A549 (cell line): ENCODE results near the gene GNB1L. TPM values are rescaled to one million over a fixed set of nuclear protein-coding genes. Genes with fewer than 3 reads are reported as not detected.

ENCODE experiments used
- ATAC-seq, 2 experiments: fragments of 200-7000 bp in 1 of 2; fragments of >200 bp in 1 of 2; cut with Nextera tagmentation in 1 of 2; cut with Tn5 transposase in 1 of 2; 3 replicates each; pipeline versions ENCODE4 v1.8.0 to v1.9.1; 2018 to 2020; ENCODE audit warnings: mild to moderate bottlenecking in 1 of 2, moderate library complexity in 1 of 2
- CTCF ChIA-PET: fragments of 300-600 bp; sonication (Branson Sonifier 250); formaldehyde crosslinking; extraction: SDS; loops from one replicate; lab custom pipeline; 2021; ENCODE audit warnings: antibody characterized with exemption, inconsistent platforms; lab: Yijun Ruan, JAX
- POLR2A ChIA-PET: fragments of 350-600 bp; formaldehyde crosslinking; extraction: SDS; loops from one replicate; lab custom pipeline; 2021; ENCODE audit warnings: antibody characterized with exemption, inconsistent platforms; lab: Yijun Ruan, JAX
- DNase-seq, 2 experiments: peaks; one replicate each; pipeline versions ENCODE4 v3.0.0 to v3.0.0-alpha.2; 2011 to 2016; ENCODE audit warnings: low read depth in 1 of 2, low spot score in 1 of 2
- FAIRE-seq: peaks from 2 replicates; lab custom pipeline; 2011; peaks lifted over from hg19 to GRCh38; lab: Jason Lieb, UNC
- H3K27ac ChIP-seq, 2 experiments: fragments of >200 bp; sonication (Bioruptor Twin); formaldehyde crosslinking; 3 replicates each; pipeline ENCODE4 v1.5.1; 2016 to 2017
- H3K4me1 ChIP-seq: fragments of >200 bp; sonication (Bioruptor Twin); formaldehyde crosslinking; 3 replicates; pipeline ENCODE4 v1.6.1; 2016
- H3K4me2 ChIP-seq: fragments of >200 bp; sonication (Bioruptor Twin); formaldehyde crosslinking; 3 replicates; pipeline ENCODE4 v1.6.1; 2016
- H3K4me3 ChIP-seq: fragments of >200 bp; sonication (Bioruptor Twin); formaldehyde crosslinking; 3 replicates; pipeline ENCODE4 v1.5.1; 2016
- H3K9me3 ChIP-seq: fragments of >200 bp; sonication (Bioruptor Twin); formaldehyde crosslinking; 3 replicates; pipeline ENCODE4 v1.6.1; 2016
- BHLHE40 ChIP-seq: IDR thresholded peaks from 2 replicates; pipeline ENCODE4 v1.6.1; 2012; ENCODE audit warnings: low read depth, low read length, inconsistent platforms
- EP300 ChIP-seq, 2 experiments: fragments of >200 bp; sonication (Bioruptor Twin); formaldehyde crosslinking; IDR thresholded peaks; 2 replicates in 1 of 2; 3 replicates in 1 of 2; pipeline ENCODE4 v1.6.1; 2016 to 2017
- FOXS1 ChIP-seq: fragments of 250-450 bp; sonication (Bioruptor Pico); IDR thresholded peaks from 2 replicates; pipeline ENCODE4 v1.5.0; 2020; ENCODE audit warnings: mild to moderate bottlenecking, moderate library complexity
- GATA3 ChIP-seq: IDR thresholded peaks from 2 replicates; pipeline ENCODE4 v1.6.1; 2012; ENCODE audit warnings: borderline replicate concordance
- HDAC2 ChIP-seq: fragments of 200-600 bp; sonication (generic); IDR thresholded peaks from 2 replicates; pipeline ENCODE4 v1.6.1; 2016
- HOXB5 ChIP-seq: fragments of 250-450 bp; sonication (Bioruptor Pico); IDR thresholded peaks from 2 replicates; pipeline ENCODE4 v1.5.0; 2020; ENCODE audit warnings: mild to moderate bottlenecking, moderate library complexity
- JUN ChIP-seq, 2 experiments: fragments of >200 bp; sonication (Bioruptor Twin); formaldehyde crosslinking; IDR thresholded peaks; 2 replicates in 1 of 2; 3 replicates in 1 of 2; pipeline ENCODE4 v1.6.1; 2016 to 2017
- MAZ ChIP-seq: fragments of 150-350 bp; IDR thresholded peaks from 2 replicates; pipeline ENCODE4 v1.6.1; 2014; ENCODE audit warnings: antibody characterized with exemption, low read depth, low read length, borderline replicate concordance
- NPAS2 ChIP-seq: fragments of 250-450 bp; sonication (Bioruptor Pico); IDR thresholded peaks from 2 replicates; pipeline ENCODE4 v1.8.0; 2022; ENCODE audit warnings: mild to moderate bottlenecking, moderate library complexity, borderline replicate concordance
- NR3C1 ChIP-seq: fragments of >200 bp; sonication (Bioruptor Twin); formaldehyde crosslinking; IDR thresholded peaks from 3 replicates; pipeline ENCODE4 v1.6.1; 2017
- POLR2A ChIP-seq: IDR thresholded peaks from 2 replicates; pipeline ENCODE4 v1.6.1; 2012; ENCODE audit warnings: mild to moderate bottlenecking, low read length
- RAD21 ChIP-seq, 2 experiments: fragments of >200 bp in 1 of 2; sonication (Bioruptor Twin) in 1 of 2; formaldehyde crosslinking in 1 of 2; IDR thresholded peaks in 1 of 2; conservative IDR thresholded peaks in 1 of 2; 2 replicates in 1 of 2; 3 replicates in 1 of 2; pipeline ENCODE4 v1.6.1; 2012 to 2018; ENCODE audit warnings: inconsistent platforms in 1 of 2
- RCOR1 ChIP-seq: fragments of 150-350 bp; IDR thresholded peaks from 2 replicates; pipeline ENCODE4 v1.6.1; 2014; ENCODE audit warnings: antibody characterized with exemption, low read length, low read depth
- SREBF2 ChIP-seq: fragments of 450-650 bp; IDR thresholded peaks from 2 replicates; pipeline ENCODE4 v1.6.1; 2014; ENCODE audit warnings: mild to moderate bottlenecking, moderate library complexity
- ZC3H11A ChIP-seq: fragments of 450-650 bp; IDR thresholded peaks from 2 replicates; pipeline ENCODE4 v1.6.1; 2014; ENCODE audit warnings: antibody characterized with exemption, mild to moderate bottlenecking
- ZSCAN20 ChIP-seq: fragments of 250-450 bp; sonication (Bioruptor Pico); IDR thresholded peaks from 2 replicates; pipeline ENCODE4 v1.8.0; 2022; ENCODE audit warnings: mild to moderate bottlenecking, moderate library complexity
- WGBS: methylation state at CpG from one replicate; pipeline ENCODE4 v1.1.6; 2017; ENCODE audit errors: missing lambda C conversion rate; 5-methylcytosine and 5-hydroxymethylcytosine counted together
- polyA plus RNA-seq, 4 experiments: library from polyadenylated mRNA; depleted of rRNA in 3 of 4; stranded (reverse); fragments of >200 nt; fragmentation: RNase III in 1 of 4; extraction: RNeasy Plus Mini Kit Qiagen cat#74134 plus additional on column Dnase treatment in 1 of 4; gene quantifications; 2 replicates in 3 of 4; 3 replicates in 1 of 4; pipeline ENCODE4 v1.2.3, GENCODE V29; 2011 to 2017
- TF ChIP-seq, protein P1 (sequence below): fragments of 150-350 bp; IDR thresholded peaks from 2 replicates; pipeline ENCODE4 v1.6.1; 2014; ENCODE audit warnings: low read depth, mild to moderate bottlenecking, low read length
- TF ChIP-seq, protein P2 (sequence below): fragments of >200 bp; sonication (Bioruptor Twin); formaldehyde crosslinking; IDR thresholded peaks from 3 replicates; pipeline ENCODE4 v1.6.1; 2016
- TF ChIP-seq, protein P3 (sequence below): fragments of >200 bp; sonication (Bioruptor Twin); formaldehyde crosslinking; IDR thresholded peaks from 3 replicates; pipeline ENCODE4 v1.5.1; 2016
- TF ChIP-seq, protein P4 (sequence below): fragments of 200-600 bp; sonication (generic); IDR thresholded peaks from 2 replicates; pipeline ENCODE4 v1.6.1; 2016; ENCODE audit warnings: antibody characterized with exemption, mild to moderate bottlenecking, moderate library complexity
- TF ChIP-seq, protein P5 (sequence below): IDR thresholded peaks from 2 replicates; pipeline ENCODE4 v1.6.1; 2012; ENCODE audit warnings: low read depth, borderline replicate concordance

GNB1L gene
- polyA plus RNA-seq, 2 of the 4 experiments (the other 2 are of a cell fraction) = 1.8 to 10.3 TPM

DNA sequence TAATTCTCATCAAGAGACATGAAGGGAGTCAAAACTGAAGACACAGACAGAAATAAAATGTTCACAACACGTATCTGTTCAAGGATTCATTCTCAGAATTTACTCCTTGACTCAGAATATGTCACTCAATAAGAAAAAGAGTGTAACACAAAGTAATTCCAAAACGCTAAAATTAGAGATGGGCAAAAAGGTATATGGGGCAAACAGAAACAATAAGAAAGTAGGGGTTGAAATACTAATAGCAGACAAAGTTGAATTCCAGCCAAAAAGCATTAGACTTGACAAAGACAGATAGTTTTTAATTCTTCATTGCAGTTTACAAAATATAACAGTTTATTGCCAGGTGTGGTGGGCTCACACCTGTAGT is 26.7 kb downstream of the GNB1L start:
- TF ChIP-seq NPAS2 (CRISPR knock-in tag) (no peak), RAD21 (conservative IDR thresholded peaks at IDR 0.05 in 1 of 2, IDR thresholded peaks at IDR 0.05 in 1 of 2) (no peak), GATA3 (no peak), HOXB5 (CRISPR knock-in tag) (no peak), EP300 (IDR thresholded peaks at IDR 0.05) (no peak), SREBF2 (no peak), HDAC2 (no peak), ZSCAN20 (CRISPR knock-in tag) (no peak), RCOR1 (no peak), POLR2A (no peak), NR3C1 (no peak)
- TF ChIP-seq, protein P1, sequence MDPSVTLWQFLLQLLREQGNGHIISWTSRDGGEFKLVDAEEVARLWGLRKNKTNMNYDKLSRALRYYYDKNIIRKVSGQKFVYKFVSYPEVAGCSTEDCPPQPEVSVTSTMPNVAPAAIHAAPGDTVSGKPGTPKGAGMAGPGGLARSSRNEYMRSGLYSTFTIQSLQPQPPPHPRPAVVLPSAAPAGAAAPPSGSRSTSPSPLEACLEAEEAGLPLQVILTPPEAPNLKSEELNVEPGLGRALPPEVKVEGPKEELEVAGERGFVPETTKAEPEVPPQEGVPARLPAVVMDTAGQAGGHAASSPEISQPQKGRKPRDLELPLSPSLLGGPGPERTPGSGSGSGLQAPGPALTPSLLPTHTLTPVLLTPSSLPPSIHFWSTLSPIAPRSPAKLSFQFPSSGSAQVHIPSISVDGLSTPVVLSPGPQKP = no peak
- TF ChIP-seq, protein P2, sequence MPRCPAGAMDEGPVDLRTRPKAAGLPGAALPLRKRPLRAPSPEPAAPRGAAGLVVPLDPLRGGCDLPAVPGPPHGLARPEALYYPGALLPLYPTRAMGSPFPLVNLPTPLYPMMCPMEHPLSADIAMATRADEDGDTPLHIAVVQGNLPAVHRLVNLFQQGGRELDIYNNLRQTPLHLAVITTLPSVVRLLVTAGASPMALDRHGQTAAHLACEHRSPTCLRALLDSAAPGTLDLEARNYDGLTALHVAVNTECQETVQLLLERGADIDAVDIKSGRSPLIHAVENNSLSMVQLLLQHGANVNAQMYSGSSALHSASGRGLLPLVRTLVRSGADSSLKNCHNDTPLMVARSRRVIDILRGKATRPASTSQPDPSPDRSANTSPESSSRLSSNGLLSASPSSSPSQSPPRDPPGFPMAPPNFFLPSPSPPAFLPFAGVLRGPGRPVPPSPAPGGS = no peak
- TF ChIP-seq, protein P3, sequence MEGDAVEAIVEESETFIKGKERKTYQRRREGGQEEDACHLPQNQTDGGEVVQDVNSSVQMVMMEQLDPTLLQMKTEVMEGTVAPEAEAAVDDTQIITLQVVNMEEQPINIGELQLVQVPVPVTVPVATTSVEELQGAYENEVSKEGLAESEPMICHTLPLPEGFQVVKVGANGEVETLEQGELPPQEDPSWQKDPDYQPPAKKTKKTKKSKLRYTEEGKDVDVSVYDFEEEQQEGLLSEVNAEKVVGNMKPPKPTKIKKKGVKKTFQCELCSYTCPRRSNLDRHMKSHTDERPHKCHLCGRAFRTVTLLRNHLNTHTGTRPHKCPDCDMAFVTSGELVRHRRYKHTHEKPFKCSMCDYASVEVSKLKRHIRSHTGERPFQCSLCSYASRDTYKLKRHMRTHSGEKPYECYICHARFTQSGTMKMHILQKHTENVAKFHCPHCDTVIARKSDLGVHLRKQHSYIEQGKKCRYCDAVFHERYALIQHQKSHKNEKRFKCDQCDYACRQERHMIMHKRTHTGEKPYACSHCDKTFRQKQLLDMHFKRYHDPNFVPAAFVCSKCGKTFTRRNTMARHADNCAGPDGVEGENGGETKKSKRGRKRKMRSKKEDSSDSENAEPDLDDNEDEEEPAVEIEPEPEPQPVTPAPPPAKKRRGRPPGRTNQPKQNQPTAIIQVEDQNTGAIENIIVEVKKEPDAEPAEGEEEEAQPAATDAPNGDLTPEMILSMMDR = no peak
- Histone ChIP-seq H3K9me3 (no peaks in the 10 kb centered on the region), H3K4me3 (no peak overlapping the region), H3K4me1 (peaks cover 5% of the 10 kb centered on the region; the same call in 1 of the 3 replicates), H3K27ac (no peak overlapping the region), H3K4me2 (no peak overlapping the region)
- DNase-seq = no peak
- no peak for FAIRE-seq
- POLR2A ChIA-PET = no interaction called here
- ATAC-seq = no peak
- 66% methylated on average over 2 of the region's 2 CpGs for WGBS
- CTCF ChIA-PET = no interaction called here

DNA sequence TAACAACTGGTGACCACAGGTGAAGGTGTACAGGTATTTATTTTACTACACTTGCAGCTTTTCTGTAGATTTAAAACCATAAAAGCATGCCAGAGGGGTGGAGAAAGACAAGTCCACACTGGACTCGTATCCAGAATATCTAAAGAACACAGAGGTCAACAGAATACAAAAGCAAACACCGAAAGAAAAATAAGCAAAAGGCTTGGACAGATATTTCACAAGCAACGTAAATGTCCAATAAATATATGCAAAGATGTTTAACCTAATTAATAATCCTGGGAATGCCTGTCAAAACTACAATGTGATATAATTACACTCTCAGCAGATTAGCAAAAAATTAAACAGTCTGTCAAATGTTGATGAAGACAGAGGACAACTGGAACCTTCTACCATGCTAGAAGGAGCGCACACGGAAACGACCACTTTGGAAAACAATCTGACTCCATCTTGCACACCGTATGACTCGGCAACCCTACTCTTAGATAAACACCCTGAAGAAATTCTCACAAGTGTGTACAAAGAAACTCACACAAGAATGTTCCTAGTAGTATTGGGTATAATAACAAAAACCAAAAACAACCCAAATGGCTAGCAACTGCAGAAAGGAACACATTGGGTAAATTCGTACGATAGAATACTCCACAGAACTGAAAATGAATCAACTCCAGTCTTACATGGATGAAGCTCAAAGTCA is 27.2 kb downstream of the GNB1L start:
- ATAC-seq (no peak), DNase-seq (no peak), FAIRE-seq (no peak)
- no peak overlapping the region for H3K27ac ChIP-seq
- H3K4me1 ChIP-seq = peaks cover 5% of the 10 kb centered on the region; the same call in 1 of the 3 replicates
- POLR2A ChIA-PET = no interaction called here
- CTCF ChIA-PET = no interaction called here
- no peak for TF ChIP-seq BHLHE40
- TF ChIP-seq FOXS1 (CRISPR knock-in tag) = no peak
- TF ChIP-seq NPAS2 (CRISPR knock-in tag) = no peak
- no peak for TF ChIP-seq HDAC2
- TF ChIP-seq RAD21 (conservative IDR thresholded peaks at IDR 0.05 in 1 of 2, IDR thresholded peaks at IDR 0.05 in 1 of 2) = no peak
- TF ChIP-seq EP300 (IDR thresholded peaks at IDR 0.05) = no peak
- TF ChIP-seq, protein P4, sequence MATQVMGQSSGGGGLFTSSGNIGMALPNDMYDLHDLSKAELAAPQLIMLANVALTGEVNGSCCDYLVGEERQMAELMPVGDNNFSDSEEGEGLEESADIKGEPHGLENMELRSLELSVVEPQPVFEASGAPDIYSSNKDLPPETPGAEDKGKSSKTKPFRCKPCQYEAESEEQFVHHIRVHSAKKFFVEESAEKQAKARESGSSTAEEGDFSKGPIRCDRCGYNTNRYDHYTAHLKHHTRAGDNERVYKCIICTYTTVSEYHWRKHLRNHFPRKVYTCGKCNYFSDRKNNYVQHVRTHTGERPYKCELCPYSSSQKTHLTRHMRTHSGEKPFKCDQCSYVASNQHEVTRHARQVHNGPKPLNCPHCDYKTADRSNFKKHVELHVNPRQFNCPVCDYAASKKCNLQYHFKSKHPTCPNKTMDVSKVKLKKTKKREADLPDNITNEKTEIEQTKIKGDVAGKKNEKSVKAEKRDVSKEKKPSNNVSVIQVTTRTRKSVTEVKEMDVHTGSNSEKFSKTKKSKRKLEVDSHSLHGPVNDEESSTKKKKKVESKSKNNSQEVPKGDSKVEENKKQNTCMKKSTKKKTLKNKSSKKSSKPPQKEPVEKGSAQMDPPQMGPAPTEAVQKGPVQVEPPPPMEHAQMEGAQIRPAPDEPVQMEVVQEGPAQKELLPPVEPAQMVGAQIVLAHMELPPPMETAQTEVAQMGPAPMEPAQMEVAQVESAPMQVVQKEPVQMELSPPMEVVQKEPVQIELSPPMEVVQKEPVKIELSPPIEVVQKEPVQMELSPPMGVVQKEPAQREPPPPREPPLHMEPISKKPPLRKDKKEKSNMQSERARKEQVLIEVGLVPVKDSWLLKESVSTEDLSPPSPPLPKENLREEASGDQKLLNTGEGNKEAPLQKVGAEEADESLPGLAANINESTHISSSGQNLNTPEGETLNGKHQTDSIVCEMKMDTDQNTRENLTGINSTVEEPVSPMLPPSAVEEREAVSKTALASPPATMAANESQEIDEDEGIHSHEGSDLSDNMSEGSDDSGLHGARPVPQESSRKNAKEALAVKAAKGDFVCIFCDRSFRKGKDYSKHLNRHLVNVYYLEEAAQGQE = no peak
- TF ChIP-seq, protein P5, sequence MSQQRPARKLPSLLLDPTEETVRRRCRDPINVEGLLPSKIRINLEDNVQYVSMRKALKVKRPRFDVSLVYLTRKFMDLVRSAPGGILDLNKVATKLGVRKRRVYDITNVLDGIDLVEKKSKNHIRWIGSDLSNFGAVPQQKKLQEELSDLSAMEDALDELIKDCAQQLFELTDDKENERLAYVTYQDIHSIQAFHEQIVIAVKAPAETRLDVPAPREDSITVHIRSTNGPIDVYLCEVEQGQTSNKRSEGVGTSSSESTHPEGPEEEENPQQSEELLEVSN = no peak
- TF ChIP-seq JUN (IDR thresholded peaks at IDR 0.05) = no peak
- TF ChIP-seq ZC3H11A = no peak
- TF ChIP-seq, protein P1 = no peak
- TF ChIP-seq MAZ = no peak
- H3K4me2 ChIP-seq = no peak overlapping the region
- 74% methylated on average over 10 of the region's 10 CpGs for WGBS
- no peaks in the 10 kb centered on the region for H3K9me3 ChIP-seq
- no peak overlapping the region for H3K4me3 ChIP-seq
